Stimulated activated CD8-positive, alpha-beta memory T cell treated with anti-CD3 and anti-CD28 coated beads, Interleukin-12 subunit alpha, Interleukin-12 subunit beta, amount 100 ng/mL, for 24 hours (primary cell): ENCODE data around the gene EXOC1.

Experiments
- DNase-seq: peaks from one replicate; pipeline ENCODE4 v3.0.0-alpha.2; 2020; ENCODE audit errors: extremely low read depth

Gene EXOC1

GRCh38 chr4:55857586-55857985 lies 4.1 kb downstream of the EXOC1 start:
- no peak for DNase-seq

GRCh38 chr4:55859711-55860110 lies 6.3 kb downstream of the EXOC1 start:
- no peak for DNase-seq

- no peak for DNase-seq
Observed at GRCh38 chr4:55864577-55865223, 11.3 kb downstream of the EXOC1 start.

GRCh38 chr4:55865228-55865806 lies 11.9 kb downstream of the EXOC1 start:
- no peak for DNase-seq

DNA sequence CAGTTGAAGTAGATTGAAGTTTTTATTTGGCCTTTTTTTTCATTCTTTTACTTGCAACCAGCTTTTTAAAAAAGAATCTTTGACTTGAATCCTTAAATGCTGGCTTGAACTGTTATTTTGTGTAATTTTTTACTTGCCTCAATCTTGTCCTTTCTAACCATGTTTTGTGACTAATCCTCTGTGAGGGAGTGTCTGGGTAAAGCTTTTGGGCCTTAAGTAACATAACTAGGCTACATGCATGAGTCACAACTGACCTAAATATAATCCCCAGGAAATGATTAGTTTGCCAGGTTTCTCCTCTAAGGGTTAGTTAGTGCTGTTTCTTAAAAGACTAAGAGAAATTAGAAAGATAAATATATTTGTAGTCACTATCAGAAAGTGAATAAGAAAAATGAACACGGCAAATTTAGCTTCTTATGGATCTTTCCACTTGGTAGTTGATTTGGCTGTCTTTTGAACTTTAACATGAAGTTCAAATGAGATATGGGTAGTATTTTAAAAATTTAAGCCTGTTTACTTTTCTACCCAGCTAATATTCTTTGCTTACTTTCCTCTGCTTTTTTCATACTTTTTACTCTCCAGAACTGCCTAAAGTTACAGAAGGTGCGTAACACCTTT lies 13.0 kb downstream of the EXOC1 start:
- no peak for DNase-seq

DNA sequence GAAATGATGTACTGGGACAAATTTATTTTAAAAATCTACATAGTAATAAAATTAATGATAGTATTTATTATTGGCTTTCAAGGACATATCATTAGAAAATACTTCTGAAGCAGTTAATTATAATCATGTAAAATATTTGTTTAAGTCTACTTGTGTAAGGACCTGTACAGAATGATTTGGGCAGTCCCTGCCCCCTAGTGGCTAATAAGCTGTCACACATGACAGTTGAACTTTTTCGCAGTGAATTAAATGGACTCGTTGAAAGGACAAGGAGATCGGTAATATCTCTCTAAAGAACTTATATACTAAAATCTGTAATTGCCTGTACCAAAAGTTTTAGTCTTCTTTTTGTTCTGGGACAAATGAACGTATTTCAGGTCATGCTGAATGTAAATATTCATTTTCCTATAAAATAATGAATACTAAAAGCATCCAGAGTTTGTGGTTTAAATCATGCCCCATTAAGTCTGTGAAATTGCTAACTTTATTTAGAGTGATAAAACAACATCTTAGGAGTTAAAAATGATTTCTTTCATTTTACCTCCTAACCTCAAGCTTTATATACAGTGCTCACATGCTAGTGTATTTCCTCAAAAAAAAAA lies 13.6 kb downstream of the EXOC1 start:
- no peak for DNase-seq

GRCh38 chr4:55868581-55869090 lies 15.2 kb downstream of the EXOC1 start:
- DNase-seq: no peak

GRCh38 chr4:55871299-55871800 lies 17.9 kb downstream of the EXOC1 start:
- no peak for DNase-seq

DNA sequence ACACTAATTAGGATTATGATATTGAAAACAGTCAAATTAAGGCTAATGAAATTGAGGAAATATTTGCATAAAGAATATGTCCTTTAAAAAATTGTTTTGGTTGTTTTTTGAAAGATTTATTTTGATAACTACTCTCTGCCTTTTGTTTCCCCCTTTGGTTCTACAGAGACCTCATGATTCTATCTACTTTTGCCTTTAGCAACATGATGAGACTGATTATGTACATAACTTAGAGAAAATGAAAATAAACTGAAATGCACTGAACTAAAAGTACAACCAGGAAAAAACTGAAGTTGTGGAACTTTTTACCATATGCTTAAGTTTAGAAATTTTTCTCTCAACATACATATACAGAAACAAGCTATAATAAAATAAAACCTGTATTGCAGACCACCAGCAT lies 21.4 kb downstream of the EXOC1 start:
- DNase-seq: no peak

- no peak for DNase-seq
Observed at GRCh38 chr4:55876387-55876786, 22.9 kb downstream of the EXOC1 start.

- no peak for DNase-seq
Observed at GRCh38 chr4:55879224-55879623, 25.8 kb downstream of the EXOC1 start.

- DNase-seq: no peak
Observed at GRCh38 chr4:55880652-55881280, 27.3 kb downstream of the EXOC1 start.

DNA sequence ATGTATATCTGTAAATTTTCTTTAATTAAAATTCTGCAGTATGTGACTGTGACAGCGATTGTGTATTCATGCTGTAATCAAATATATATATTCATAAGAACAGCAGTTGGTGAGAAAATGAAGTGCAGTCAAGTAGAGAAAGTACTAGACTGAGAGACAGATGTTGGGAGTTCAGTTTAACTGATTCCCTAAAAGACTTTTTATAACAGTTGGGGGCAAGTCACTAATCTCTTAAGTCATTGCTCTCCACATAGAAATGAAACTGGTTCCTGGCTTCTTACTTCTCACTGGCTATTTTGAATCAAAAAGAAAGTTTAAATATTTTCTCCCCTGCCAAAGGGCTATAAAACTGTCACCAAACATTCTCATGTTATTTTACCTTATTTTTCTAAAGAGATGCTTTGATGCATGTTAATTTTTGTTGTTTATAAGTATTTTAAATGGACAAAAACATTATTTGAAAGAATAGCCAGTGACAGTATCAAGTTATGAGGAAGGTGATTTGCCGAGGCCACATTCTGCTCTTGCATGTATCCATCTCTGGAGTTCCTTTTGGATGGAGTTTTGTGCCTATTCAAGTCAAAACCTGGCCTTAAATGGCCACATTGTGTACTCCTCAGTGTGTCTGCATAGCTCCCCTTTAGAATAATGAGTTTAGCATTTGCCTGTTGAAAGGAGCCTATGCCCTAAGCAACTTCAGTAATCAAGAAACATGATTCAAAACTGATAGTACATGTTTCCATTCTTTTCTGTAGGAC lies 30.8 kb downstream of the EXOC1 start:
- DNase-seq: no peak

DNA sequence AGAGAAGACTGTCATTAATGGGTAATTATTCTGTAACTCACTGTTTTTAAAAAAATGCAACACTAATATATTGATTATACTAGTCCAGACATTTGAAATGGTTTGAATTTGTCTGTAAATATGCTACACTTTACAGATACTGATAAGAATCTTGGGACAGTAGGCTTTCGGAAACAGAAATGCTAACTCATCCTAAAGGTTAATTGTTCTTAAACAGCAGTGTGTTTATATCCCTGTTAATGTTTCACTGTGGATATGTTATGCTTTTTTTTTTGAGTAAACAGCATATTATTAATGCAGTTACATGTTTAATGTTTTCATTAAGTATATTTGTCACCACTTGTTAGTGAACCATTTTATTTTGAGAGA lies 31.4 kb downstream of the EXOC1 start:
- no peak for DNase-seq

DNA sequence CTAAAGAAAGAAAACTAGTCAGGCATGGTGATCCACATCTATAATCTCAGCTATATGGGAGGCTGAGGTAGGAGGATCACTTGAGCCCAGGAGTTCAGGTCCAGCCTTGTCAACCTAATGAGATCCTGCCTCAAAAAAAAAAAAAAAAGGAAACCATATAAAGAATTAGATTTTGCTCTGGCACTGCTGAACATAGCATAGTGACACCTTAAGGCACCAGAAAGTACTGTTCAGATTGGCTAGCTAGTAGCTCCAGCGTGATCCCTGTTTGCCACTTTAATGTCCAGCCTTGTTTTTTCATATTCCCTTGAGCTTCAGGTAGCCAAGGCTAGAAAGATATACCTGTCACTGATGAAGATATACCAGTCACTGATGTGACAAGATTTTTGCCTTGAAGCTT lies 34.1 kb downstream of the EXOC1 start:
- no peak for DNase-seq

DNA sequence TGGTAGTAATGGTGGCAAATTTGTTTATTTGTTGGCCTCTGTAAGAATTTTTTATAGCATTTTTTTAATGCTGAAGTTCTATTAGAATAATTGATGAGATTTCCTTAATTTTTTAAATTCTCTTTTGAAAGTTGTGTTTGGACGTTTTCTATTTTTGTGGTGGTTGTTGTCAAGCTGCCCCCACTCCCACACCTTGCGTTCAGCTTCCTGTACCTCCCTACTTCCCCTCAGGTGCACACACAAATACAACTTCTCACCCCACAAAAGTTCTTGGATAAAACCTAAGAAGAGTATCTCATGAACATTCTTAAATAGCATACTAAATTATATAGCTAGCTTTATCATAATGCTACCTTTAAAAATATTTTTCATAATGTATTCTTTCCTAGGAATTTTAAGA lies 38.7 kb downstream of the EXOC1 start:
- DNase-seq: no peak

- DNase-seq: no peak
Observed at GRCh38 chr4:55896622-55897021, 43.2 kb downstream of the EXOC1 start.

DNA sequence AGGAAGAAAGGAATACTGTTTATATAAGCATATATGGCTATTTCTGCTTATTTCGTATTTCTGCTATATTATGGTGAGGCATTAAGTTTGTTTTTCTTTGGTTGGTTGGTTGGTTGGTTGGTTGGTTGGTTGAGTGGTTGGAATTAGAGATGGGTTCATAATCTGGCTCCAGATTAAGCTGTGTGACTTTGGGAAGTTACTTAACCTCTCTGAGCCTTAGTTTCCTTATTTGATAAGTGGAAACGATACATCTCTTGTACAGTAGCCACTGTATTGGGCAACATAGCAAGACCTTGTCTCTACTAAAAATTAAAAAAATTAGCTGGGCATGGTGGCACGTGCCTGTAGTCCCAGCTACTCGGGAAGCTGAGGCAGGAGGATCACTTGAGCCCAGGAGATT lies 49.2 kb downstream of the EXOC1 start:
- no peak for DNase-seq

DNA sequence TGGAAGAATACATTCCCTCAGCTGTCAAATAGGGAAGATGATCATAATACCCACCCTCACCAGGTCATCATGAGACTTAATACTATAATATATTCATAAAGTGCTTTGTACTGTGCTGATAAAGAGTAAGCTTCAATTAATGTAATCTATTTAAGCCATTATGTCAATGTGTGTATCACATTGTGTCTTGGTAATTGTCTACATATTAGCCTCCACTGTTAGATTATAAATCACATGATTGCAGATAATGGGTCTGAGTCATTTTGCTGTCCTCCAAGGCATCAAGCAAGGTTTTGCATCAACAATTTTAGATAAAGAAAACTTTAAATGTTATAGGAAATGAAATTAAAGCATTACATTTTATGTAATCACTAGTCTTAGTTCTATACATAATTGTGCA lies 50.1 kb downstream of the EXOC1 start:
- DNase-seq: no peak

DNA sequence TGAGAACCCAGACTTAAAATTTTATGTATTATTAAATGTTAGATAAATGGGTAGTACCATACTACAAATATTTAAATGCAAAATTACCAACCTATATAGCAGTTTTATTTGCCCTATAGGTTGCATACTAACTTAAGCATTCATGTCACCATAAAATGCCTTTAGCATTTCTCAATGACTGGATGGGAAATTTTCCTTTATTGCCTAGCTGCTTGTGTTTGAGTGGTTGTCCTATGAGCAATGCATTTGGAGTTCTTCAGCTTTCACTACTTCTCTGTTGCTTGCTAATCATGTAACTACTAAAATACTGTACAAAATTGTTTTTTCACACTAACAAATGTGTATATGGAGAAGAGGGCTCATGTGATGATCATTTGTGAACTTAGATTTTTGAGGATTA lies 51.1 kb downstream of the EXOC1 start:
- no peak for DNase-seq

DNA sequence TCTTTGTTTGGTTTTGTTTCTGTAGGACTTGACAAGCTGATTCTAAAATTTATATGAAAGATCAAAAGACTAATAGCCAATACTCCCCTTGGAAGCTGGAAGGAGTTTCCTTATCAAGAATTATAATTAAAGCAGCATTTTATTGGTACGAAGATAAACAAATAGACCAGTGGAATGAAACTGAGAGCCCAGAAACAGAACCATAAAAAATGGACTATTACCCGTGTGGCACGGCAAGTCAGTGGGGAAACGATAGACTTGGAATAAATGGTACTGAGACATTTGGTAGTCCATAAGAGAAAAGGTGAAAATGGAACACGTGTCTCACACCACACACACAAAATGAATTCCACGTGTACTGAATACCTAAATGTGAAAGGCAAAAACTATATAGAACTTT lies 52.9 kb downstream of the EXOC1 start:
- no peak for DNase-seq

DNA sequence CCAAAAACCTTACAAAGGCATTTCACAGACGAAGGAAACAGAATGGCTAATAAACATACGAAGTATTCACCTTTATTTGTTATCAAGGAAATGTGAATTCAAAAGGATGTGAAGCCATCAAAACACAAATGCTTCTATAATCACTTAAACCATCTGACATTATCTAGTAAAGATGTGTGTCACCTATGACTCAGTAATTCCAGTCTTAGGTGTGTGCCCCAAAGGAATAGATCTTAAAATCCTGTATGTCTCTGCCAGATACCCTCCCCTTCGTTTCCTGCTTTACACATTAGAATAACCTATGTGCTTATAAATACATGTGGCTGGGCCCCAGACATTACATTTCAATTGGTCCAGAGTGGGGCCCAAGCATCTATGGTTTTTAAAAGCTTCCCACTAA lies 53.5 kb downstream of the EXOC1 start:
- DNase-seq: no peak
